Activated T-helper 2 cell treated with anti-CD3 and anti-CD28 coated beads, Interferon-gamma antibody, Interleukin-2, Interleukin-4, amounts not matched to agents 10 μg/mL and 5 μg/mL and 100 μg/mL, durations not matched to agents 14 hours and 24 hours and 36 hours (primary cell): Measurements from ENCODE around the gene EPHA4. TPM values are rescaled to one million over a fixed set of nuclear protein-coding genes. Genes with fewer than 3 reads are reported as not detected.

Experiments
- DNase-seq: peaks from one replicate; pipeline ENCODE4 v3.0.0; 2021; ENCODE audit warnings: low spot score
- H3K27ac Mint-ChIP-seq: one replicate; pipeline ENCODE4 v1.8.0; 2021; ENCODE audit warnings: mixed read lengths
- H3K27me3 Mint-ChIP-seq: one replicate; pipeline ENCODE4 v1.8.0; 2021; ENCODE audit warnings: low read depth, mixed read lengths
- H3K36me3 Mint-ChIP-seq: one replicate; pipeline ENCODE4 v1.8.0; 2021; ENCODE audit warnings: low read depth, mixed read lengths
- H3K4me1 Mint-ChIP-seq: one replicate; pipeline ENCODE4 v1.8.0; 2021; ENCODE audit warnings: low read depth, mixed read lengths
- H3K4me3 Mint-ChIP-seq: one replicate; pipeline ENCODE4 v1.8.0; 2021; ENCODE audit warnings: low read depth, mild to moderate bottlenecking, moderate library complexity, mixed read lengths
- H3K9me3 Mint-ChIP-seq: one replicate; pipeline ENCODE4 v1.8.0; 2021; ENCODE audit warnings: mixed read lengths
- intact Hi-C: fragments of 100-400 bp; cut with micrococcal nuclease; formaldehyde crosslinking; loops from one replicate; pipeline ENCODE4 v1.15.1; 2023
- total RNA-seq: library from RNA; stranded (reverse); gene quantifications from 2 replicates; pipeline ENCODE4 v1.2.3, GENCODE V29; 2022

EPHA4 gene
- total RNA-seq, 1 donor from 2014 or later, result 1.2 TPM

DNA sequence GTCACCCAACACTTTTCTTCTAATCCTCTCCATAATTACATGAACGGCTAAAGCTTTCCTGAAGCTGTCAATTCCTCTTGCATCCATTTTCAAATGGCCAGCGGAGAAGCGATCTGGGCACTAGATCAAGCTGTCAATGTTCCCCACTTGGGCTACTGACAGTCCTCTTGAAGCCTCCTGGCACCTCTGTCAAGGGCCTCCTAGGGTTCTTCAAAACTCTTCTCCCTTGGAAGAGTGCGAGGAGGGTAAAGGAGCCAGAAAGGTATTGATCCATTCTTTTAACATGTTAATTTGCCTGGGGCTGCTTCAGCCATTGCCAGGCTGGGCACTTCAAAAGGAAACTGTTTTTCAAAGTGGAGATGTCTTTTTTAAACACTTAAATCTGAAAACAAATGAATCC is 19.8 kb downstream of the EPHA4 start:
- Mint-ChIP-seq H3K4me1 (peaks cover 9% of the 10 kb centered on the region), H3K27me3 (peaks cover 1% of the 10 kb centered on the region), H3K4me3 (no peak overlapping the region), H3K9me3 (no peaks in the 10 kb centered on the region), H3K36me3 (no peaks in the 10 kb centered on the region), H3K27ac (no peak overlapping the region)
- DNase-seq, result no peak
- intact Hi-C loops, result no loop called here

DNA sequence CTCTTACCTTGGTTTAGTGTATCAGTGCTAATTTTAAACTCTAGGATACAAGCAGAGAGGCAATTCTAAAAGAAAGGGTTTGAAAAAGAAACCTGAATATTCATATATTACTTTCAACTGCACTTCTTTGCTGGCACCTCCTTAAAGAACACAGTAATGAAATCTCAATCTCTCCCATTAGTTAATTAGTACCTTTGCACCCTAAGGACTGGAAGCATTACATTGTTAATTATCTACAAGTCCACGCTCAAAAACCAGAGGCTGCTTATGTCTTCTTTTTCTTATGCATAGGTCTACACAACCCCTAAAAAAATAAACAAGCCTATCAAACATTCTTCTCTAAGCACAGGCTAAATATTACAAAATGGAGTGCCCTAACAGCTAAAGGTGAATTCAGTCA is 20.2 kb downstream of the EPHA4 start:
- Mint-ChIP-seq H3K36me3 (no peaks in the 10 kb centered on the region), H3K27ac (no peak overlapping the region), H3K9me3 (no peaks in the 10 kb centered on the region), H3K4me3 (no peak overlapping the region), H3K27me3 (peaks cover 1% of the 10 kb centered on the region), H3K4me1 (peaks cover 10% of the 10 kb centered on the region)
- DNase-seq, result no peak
- intact Hi-C loops, result no loop called here

GRCh38 chr2:221549143-221549542 is 23.0 kb downstream of the EPHA4 start:
- peaks cover 1% of the 10 kb centered on the region for H3K27me3 Mint-ChIP-seq
- H3K4me1 Mint-ChIP-seq, result peaks cover 6% of the 10 kb centered on the region
- intact Hi-C loops, result no loop called here
- no peak overlapping the region for H3K4me3 Mint-ChIP-seq
- H3K36me3 Mint-ChIP-seq, result no peaks in the 10 kb centered on the region
- no peak overlapping the region for H3K27ac Mint-ChIP-seq
- H3K9me3 Mint-ChIP-seq, result no peaks in the 10 kb centered on the region
- DNase-seq, result no peak

- DNase-seq, result no peak
- Mint-ChIP-seq H3K4me1 (peaks cover 6% of the 10 kb centered on the region), H3K27ac (no peak overlapping the region), H3K9me3 (no peaks in the 10 kb centered on the region), H3K27me3 (peaks cover 2% of the 10 kb centered on the region), H3K36me3 (no peaks in the 10 kb centered on the region), H3K4me3 (no peak overlapping the region)
- intact Hi-C loops, result no loop called here
Observed at GRCh38 chr2:221546505-221547225, 25.4 kb downstream of the EPHA4 start.

DNA sequence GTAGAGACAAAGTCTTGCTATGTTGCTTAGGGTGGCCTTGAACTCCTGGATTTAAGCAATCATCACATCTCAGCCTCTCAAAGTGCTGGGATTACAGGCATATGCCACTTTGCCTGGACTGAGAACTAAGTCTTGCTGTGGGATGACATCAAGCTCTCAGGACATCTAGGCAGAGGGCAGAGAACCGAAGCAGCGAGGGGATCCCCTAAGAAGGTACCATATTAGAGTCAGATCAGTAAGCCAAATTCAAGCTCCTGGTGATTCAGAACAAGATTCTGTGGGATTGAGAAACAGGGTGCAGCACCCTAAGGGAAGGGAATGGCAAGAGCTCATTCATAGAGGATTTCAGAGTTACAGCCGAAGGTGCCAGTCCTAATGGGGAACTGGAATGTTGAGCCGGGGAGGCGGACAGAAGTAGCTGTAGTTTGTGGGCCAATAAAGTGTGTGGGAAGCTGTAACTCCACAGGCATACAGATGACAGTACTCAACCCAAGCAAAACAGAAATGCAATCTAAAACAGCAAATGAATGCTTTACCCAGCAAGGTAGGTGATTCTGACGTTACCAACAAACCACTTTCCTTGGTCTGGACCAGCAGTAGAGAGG is 30.9 kb downstream of the EPHA4 start:
- intact Hi-C loops, result no loop called here
- no peak for DNase-seq
- Mint-ChIP-seq H3K9me3 (no peaks in the 10 kb centered on the region), H3K27ac (no peak overlapping the region), H3K27me3 (peaks cover 21% of the 10 kb centered on the region), H3K4me1 (no peaks in the 10 kb centered on the region), H3K4me3 (no peak overlapping the region), H3K36me3 (no peaks in the 10 kb centered on the region)

GRCh38 chr2:221539246-221539645 is 32.9 kb downstream of the EPHA4 start:
- no peak for DNase-seq
- peaks cover 35% of the 10 kb centered on the region for H3K27me3 Mint-ChIP-seq
- H3K27ac Mint-ChIP-seq, result no peak overlapping the region
- H3K4me1 Mint-ChIP-seq, result no peaks in the 10 kb centered on the region
- H3K9me3 Mint-ChIP-seq, result no peaks in the 10 kb centered on the region
- intact Hi-C loops, result no loop called here
- H3K36me3 Mint-ChIP-seq, result no peaks in the 10 kb centered on the region
- H3K4me3 Mint-ChIP-seq, result no peak overlapping the region

DNA sequence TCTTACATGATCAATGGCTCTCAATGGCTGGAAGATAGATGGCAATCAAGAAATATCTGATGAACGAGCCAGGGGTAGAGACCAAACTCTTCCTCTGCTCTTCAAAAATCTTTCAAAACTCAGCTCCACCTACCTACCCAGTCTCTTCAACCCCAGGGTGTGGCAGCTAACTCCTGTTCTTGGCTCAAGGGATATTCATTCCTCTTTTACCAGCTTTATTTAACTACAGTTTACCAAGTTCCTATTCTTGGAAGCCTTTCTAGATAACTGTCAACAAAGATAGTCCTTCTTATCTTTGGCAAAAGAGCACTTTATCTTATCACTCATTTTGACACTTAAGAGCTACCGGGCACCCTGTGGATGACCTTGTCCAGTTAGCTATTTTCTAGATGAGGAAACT is 36.3 kb downstream of the EPHA4 start:
- H3K9me3 Mint-ChIP-seq, result no peaks in the 10 kb centered on the region
- H3K4me1 Mint-ChIP-seq, result no peaks in the 10 kb centered on the region
- DNase-seq, result no peak
- no peak overlapping the region for H3K4me3 Mint-ChIP-seq
- H3K36me3 Mint-ChIP-seq, result no peaks in the 10 kb centered on the region
- no peak overlapping the region for H3K27ac Mint-ChIP-seq
- intact Hi-C loops, result no loop called here
- H3K27me3 Mint-ChIP-seq, result peaks cover 33% of the 10 kb centered on the region

DNA sequence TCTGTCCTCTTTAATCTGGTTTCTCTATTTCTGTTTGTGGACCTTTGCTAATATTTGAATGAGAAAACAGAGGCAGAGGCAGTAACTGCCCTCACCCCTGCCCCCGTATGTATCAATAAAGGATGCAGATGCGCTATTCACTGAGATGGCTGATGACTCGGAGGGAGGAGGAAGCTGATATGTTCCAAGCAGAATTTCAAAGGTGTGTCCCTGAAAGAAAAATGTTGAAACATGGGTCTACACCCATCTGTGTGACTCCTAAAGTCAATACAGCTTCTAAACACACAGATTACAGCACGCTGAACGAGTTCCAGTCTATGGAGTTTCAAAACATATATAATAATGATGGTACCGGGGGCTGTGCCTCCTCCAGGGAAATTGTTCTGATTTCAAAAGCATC is 38.8 kb downstream of the EPHA4 start:
- no peak for DNase-seq
- no peaks in the 10 kb centered on the region for H3K36me3 Mint-ChIP-seq
- intact Hi-C loops, result no loop called here
- no peaks in the 10 kb centered on the region for H3K9me3 Mint-ChIP-seq
- peaks cover 16% of the 10 kb centered on the region for H3K4me1 Mint-ChIP-seq
- H3K4me3 Mint-ChIP-seq, result no peak overlapping the region
- no peak overlapping the region for H3K27ac Mint-ChIP-seq
- H3K27me3 Mint-ChIP-seq, result peaks cover 29% of the 10 kb centered on the region

GRCh38 chr2:221532641-221533040 is 39.5 kb downstream of the EPHA4 start:
- no peaks in the 10 kb centered on the region for H3K36me3 Mint-ChIP-seq
- peaks cover 26% of the 10 kb centered on the region for H3K27me3 Mint-ChIP-seq
- intact Hi-C loops, result no loop called here
- DNase-seq, result no peak
- H3K4me1 Mint-ChIP-seq, result peaks cover 22% of the 10 kb centered on the region
- H3K27ac Mint-ChIP-seq, result no peak overlapping the region
- H3K9me3 Mint-ChIP-seq, result no peaks in the 10 kb centered on the region
- H3K4me3 Mint-ChIP-seq, result no peak overlapping the region

DNA sequence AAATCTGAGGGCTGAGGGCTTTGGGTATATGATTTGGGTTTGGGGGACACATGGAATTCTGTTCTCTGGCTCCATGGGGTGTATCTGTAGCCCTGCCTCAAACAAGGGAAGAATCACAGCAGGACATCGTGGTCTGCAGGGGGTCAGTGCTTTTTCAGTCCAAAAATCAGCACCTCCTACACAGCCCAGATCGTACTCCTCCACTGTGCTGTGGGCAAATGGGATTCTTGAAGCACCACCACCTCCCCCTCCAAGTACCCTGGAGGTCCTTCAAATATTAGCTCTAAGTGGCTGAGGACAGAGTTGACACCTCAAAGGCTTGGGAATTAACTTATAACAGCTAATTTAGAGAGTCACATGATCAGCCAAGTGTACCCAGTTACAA is 41.5 kb downstream of the EPHA4 start:
- Mint-ChIP-seq H3K27ac (no peak overlapping the region), H3K4me1 (peaks cover 27% of the 10 kb centered on the region), H3K4me3 (no peak overlapping the region), H3K9me3 (no peaks in the 10 kb centered on the region), H3K27me3 (peaks cover 19% of the 10 kb centered on the region), H3K36me3 (no peaks in the 10 kb centered on the region)
- intact Hi-C loops, result no loop called here
- no peak for DNase-seq

GRCh38 chr2:221529943-221530652 is 42.0 kb downstream of the EPHA4 start:
- intact Hi-C loops, result no loop called here
- Mint-ChIP-seq H3K27ac (no peak overlapping the region), H3K36me3 (no peaks in the 10 kb centered on the region), H3K4me1 (peaks cover 27% of the 10 kb centered on the region), H3K9me3 (no peaks in the 10 kb centered on the region), H3K27me3 (peaks cover 15% of the 10 kb centered on the region), H3K4me3 (peak overlapping the region; percentile 42)
- no peak for DNase-seq

DNA sequence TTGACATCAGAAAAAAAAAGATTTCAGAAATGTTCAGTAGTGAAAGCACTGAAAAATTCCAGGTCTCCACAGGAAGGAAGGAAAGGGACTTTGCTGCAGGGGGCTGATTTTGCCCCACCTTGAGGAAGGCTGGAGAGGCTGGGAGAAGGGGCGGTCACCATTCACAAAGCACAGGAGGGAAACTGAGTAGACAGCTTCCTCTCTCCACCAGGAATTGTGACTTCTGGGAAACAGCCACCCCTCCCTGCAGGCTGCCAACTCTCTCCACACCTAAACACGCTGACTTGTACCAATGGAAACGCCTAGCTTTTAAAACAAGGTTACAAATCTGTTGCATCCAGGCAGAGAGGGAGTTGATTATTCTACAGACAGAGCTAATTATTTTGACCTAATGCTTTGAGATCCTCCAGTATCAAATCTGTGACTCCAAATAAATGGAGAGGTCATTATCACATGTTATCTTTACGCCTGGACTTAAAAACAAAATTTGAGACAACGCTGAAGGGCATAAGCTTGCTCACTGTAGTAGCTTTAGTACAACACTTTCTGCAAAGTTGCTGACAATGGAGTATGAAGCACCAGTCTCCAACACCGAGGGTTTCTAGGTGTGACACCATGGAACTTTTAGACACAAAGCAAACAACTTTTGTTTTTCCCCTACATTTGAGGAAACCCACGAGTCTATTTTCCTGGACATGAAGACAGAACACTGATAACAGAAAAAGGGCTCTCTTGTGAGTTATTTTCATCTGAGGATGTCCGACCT is 42.7 kb downstream of the EPHA4 start:
- no peak overlapping the region for H3K27ac Mint-ChIP-seq
- peaks cover 13% of the 10 kb centered on the region for H3K27me3 Mint-ChIP-seq
- peaks cover 27% of the 10 kb centered on the region for H3K4me1 Mint-ChIP-seq
- no peaks in the 10 kb centered on the region for H3K9me3 Mint-ChIP-seq
- intact Hi-C loops, result no loop called here
- no peaks in the 10 kb centered on the region for H3K36me3 Mint-ChIP-seq
- peak overlapping the region; percentile 42 for H3K4me3 Mint-ChIP-seq
- DNase-seq, result no peak
